BLaER1 (cell line): ENCODE results near the gene KDM4C.

ENCODE experiments used
- H3K27ac ChIP-seq: shearing (Covaris generic); formaldehyde crosslinking; 2 replicates; pipeline ENCODE4 v1.8.1; 2022
- H3K27me3 ChIP-seq: shearing (Covaris generic); formaldehyde crosslinking; 2 replicates; pipeline ENCODE4 v1.8.1; 2022
- H3K36me3 ChIP-seq: shearing (Covaris generic); formaldehyde crosslinking; 2 replicates; pipeline ENCODE4 v1.8.1; 2022
- H3K4me1 ChIP-seq: shearing (Covaris generic); formaldehyde crosslinking; 2 replicates; pipeline ENCODE4 v1.8.1; 2022
- H3K4me2 ChIP-seq: shearing (Covaris generic); formaldehyde crosslinking; 2 replicates; pipeline ENCODE4 v1.8.1; 2022
- H3K4me3 ChIP-seq: shearing (Covaris generic); formaldehyde crosslinking; 2 replicates; pipeline ENCODE4 v1.8.1; 2022
- H3K9ac ChIP-seq: shearing (Covaris generic); formaldehyde crosslinking; 2 replicates; pipeline ENCODE4 v1.8.1; 2022
- H3K9me3 ChIP-seq: shearing (Covaris generic); formaldehyde crosslinking; 2 replicates; pipeline ENCODE4 v1.8.1; 2022
- H4K20me1 ChIP-seq: shearing (Covaris generic); formaldehyde crosslinking; 2 replicates; pipeline ENCODE4 v1.8.1; 2022
- Cebpa-rat ChIP-seq: shearing (Covaris generic); IDR thresholded peaks from 2 replicates; pipeline ENCODE4 v1.8.1; 2022

The KDM4C gene

DNA sequence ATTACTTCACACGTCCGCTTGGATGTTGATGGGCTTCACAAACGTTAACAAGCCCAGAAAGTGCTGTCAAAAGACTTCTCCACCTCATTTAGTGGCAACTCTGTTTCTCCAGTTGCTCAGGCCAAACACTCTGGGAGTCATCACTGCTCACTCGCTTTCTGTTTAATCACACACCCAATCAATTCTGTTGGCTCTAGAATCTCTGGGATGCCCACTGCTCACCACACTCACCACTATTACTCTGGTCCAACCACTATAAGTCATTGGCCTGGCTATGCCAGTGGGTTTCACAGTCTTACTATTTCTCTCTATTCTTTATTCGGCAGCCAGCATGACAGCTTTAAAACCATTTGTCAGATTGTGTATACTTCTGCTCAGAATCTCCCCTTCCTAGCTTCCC is 163.5 kb downstream of the KDM4C start:
- no peaks in the 10 kb centered on the region for H3K4me1 ChIP-seq
- H4K20me1 ChIP-seq = peaks cover 29% of the 10 kb centered on the region
- H3K27me3 ChIP-seq = no peaks in the 10 kb centered on the region
- peaks cover 33% of the 10 kb centered on the region for H3K9me3 ChIP-seq
- no peak overlapping the region for H3K4me2 ChIP-seq
- H3K36me3 ChIP-seq = peaks cover 72% of the 10 kb centered on the region
- H3K4me3 ChIP-seq = no peak overlapping the region
- no peak for TF ChIP-seq Cebpa-rat
- no peak overlapping the region for H3K27ac ChIP-seq
- H3K9ac ChIP-seq = no peak overlapping the region

DNA sequence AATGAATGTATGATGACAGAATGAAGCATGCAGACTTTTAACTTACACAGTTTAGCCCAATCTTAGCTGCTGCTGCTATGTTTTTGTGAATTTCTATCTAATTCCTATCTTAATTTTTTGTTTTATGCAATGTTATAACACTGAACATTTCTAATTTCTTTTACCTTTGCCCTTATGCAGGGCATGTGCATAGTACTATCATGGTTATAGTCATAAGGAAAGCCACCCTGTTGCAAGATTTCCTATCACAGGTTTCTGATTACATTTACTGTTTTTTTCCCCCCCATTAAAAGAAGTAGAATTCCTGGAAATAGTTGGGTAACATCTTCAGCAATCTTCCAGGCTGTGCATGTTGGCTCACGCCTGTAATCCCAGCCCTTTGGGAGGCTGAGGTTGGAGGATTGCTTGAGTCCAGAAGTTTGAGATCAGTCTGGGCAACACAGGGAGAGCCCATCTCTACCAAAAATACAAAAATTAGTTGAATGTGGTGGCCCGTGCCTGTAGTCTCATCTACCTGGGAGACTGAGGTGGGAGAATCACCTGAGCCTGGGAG is 164.4 kb downstream of the KDM4C start:
- Histone ChIP-seq H3K27ac (no peak overlapping the region), H3K4me1 (no peaks in the 10 kb centered on the region)

DNA sequence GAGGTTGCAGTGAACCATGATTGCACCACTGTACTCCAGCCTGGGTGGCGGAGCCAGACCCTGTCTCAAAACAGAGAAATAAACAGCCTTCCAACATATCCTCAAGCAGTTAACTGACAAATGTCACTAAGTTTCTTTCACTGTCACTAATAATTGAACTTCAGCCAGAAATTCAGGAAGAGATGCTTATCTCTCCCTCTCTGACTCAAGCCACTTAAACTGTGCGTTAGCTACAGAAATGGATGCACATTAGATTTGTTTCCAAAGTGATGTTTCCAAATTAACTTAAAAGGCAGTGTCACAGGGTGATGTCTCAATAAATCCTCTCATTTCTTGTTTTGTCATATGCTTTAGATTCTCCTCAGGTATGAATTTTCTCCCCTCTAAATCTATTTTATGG is 164.9 kb downstream of the KDM4C start:
- Histone ChIP-seq H3K27ac (no peak overlapping the region), H3K36me3 (peaks cover 71% of the 10 kb centered on the region), H3K9me3 (peaks cover 26% of the 10 kb centered on the region), H3K4me3 (no peak overlapping the region), H3K9ac (no peak overlapping the region), H3K27me3 (no peaks in the 10 kb centered on the region), H3K4me2 (no peak overlapping the region), H4K20me1 (peaks cover 34% of the 10 kb centered on the region), H3K4me1 (no peaks in the 10 kb centered on the region)
- no peak for TF ChIP-seq Cebpa-rat

More for the DNA sequence above, 164.4 kb downstream of the KDM4C start:
- H3K9ac ChIP-seq = no peak overlapping the region
- H3K4me3 ChIP-seq = no peak overlapping the region
- H3K27me3 ChIP-seq = no peaks in the 10 kb centered on the region
- H3K4me2 ChIP-seq = no peak overlapping the region
- TF ChIP-seq Cebpa-rat = no peak
- peaks cover 71% of the 10 kb centered on the region for H3K36me3 ChIP-seq
- peaks cover 31% of the 10 kb centered on the region for H3K9me3 ChIP-seq
- peaks cover 33% of the 10 kb centered on the region for H4K20me1 ChIP-seq

DNA sequence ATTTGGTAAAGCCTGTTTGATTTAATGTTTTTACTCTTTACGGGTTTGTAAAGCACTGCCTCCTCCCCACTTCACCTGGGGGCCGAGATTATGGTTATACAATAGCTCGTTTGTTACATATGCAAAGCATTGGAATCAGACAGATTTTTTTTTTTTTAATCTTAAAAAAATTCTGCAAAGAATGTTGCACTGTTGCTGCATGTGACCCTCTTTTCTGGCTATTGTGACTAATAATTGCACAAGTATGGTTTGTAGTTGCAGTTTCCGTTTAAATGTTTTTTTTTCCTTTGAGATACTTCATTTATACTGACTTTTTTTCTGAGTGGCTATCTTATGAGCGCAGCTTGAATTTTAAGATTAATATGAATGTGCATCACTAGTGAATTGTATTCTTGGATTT is 165.3 kb downstream of the KDM4C start:
- TF ChIP-seq Cebpa-rat = no peak
- H3K4me2 ChIP-seq = no peak overlapping the region
- H3K36me3 ChIP-seq = peaks cover 68% of the 10 kb centered on the region
- peaks cover 34% of the 10 kb centered on the region for H4K20me1 ChIP-seq
- no peak overlapping the region for H3K27ac ChIP-seq
- H3K9me3 ChIP-seq = peaks cover 22% of the 10 kb centered on the region
- H3K4me3 ChIP-seq = no peak overlapping the region
- no peaks in the 10 kb centered on the region for H3K27me3 ChIP-seq
- H3K4me1 ChIP-seq = no peaks in the 10 kb centered on the region
- H3K9ac ChIP-seq = no peak overlapping the region

DNA sequence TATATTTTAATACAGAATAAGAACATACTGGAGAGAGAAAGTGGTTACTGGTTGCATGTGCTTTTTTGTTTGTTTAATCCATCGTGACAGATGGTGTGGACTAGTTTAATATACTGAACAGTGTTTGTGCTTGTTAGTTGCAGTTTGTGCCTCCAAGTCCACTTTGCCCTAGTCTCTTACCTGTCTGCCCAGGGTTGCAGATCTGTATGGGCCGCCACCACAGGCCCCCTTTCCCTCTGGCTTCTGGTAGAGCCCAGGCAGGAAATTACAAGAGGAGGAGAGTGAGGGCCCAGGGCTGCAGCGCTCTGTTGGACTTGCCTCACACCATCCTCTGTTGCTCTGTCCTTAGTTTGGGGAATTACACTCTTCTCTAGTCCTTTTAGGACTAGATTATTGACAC is 166.4 kb downstream of the KDM4C start:
- H3K27me3 ChIP-seq = no peaks in the 10 kb centered on the region
- no peak overlapping the region for H3K9ac ChIP-seq
- H3K27ac ChIP-seq = no peak overlapping the region
- H3K4me2 ChIP-seq = no peak overlapping the region
- H4K20me1 ChIP-seq = peaks cover 45% of the 10 kb centered on the region
- peaks cover 11% of the 10 kb centered on the region for H3K9me3 ChIP-seq
- H3K36me3 ChIP-seq = peaks cover 67% of the 10 kb centered on the region
- no peaks in the 10 kb centered on the region; the same call in 1 of the 2 replicates for H3K4me1 ChIP-seq
- no peak overlapping the region for H3K4me3 ChIP-seq
- no peak for TF ChIP-seq Cebpa-rat

DNA sequence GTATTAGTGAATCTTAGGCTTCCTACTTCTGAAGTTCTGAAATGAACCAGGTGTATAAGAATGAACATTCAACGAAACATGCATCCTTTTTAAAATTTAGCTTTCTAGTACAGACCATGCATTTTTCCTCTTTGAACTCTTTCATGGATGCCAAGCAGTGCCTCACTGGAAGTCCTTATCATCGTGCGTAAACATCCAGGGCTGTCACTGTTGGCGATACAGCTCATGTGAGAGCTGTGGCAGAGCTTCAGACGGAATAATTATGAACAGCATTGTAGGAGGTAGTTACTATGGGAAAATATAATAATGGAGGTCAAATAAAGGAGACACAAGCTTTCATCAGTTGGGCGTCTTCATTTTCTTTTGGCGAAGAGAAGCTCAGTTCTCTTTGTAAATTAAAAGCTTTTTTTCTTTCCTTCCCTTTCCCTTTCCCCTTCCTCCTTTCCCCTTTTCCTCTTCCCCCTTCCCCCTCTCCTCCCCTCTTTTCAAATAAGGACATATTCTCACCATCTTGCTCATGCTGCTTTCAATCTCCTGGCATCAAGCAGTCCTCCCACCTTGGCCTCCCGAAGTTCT is 167.3 kb downstream of the KDM4C start:
- Histone ChIP-seq H3K9me3 (peaks cover 2% of the 10 kb centered on the region), H4K20me1 (peaks cover 53% of the 10 kb centered on the region), H3K9ac (no peak overlapping the region), H3K27me3 (no peaks in the 10 kb centered on the region), H3K27ac (no peak overlapping the region), H3K4me1 (no peaks in the 10 kb centered on the region; the same call in 1 of the 2 replicates), H3K4me2 (no peak overlapping the region), H3K4me3 (no peak overlapping the region), H3K36me3 (peaks cover 60% of the 10 kb centered on the region)
- TF ChIP-seq Cebpa-rat = no peak

DNA sequence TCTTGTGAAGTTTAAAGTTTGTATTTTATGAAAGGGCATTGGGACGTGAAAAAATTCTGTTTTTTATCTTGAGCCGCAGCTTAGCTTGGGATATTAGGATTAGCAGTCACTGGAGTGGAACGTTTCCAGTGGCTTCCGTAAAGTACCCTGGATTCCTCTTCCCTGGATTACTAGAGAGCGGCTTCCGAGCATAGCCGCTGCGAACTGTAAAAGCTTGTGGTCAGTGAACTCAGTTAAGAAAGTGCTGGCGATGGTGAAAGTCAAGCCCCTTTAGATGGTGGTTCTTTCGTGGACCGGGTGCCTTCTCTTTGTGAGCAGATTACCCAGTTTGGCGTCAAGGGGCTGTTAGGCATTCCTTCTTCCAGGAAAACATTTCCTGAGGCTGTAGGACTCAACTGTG is 168.1 kb downstream of the KDM4C start:
- Histone ChIP-seq H3K27ac (no peak overlapping the region), H3K27me3 (no peaks in the 10 kb centered on the region), H3K4me1 (peaks cover 2% of the 10 kb centered on the region), H3K9ac (no peak overlapping the region), H3K36me3 (peaks cover 55% of the 10 kb centered on the region), H4K20me1 (peaks cover 53% of the 10 kb centered on the region), H3K4me3 (no peak overlapping the region), H3K9me3 (no peaks in the 10 kb centered on the region), H3K4me2 (no peak overlapping the region)
- TF ChIP-seq Cebpa-rat = no peak

DNA sequence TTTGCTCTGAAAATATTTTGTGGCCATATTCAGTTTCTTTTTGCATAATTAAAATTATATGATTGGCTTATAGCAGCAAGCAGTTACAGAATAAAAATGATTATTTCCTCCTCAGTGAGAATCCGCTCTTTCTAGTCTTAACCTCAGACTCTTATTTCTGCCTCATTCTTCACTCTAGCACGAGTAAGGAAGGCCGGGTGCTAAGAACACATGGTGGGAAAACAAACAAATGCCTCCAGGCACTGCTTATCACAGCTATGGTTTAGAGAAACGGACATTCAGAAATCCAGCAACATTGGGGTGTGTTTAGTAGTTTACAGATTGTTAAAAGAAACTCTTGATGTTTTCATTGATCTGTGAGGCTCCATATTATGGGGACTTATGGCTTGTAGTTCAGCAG is 168.7 kb downstream of the KDM4C start:
- Histone ChIP-seq H3K27ac (no peak overlapping the region), H3K27me3 (no peaks in the 10 kb centered on the region), H3K9ac (no peak overlapping the region), H3K4me1 (peaks cover 8% of the 10 kb centered on the region), H3K36me3 (peaks cover 51% of the 10 kb centered on the region), H4K20me1 (peaks cover 53% of the 10 kb centered on the region), H3K4me2 (no peak overlapping the region), H3K9me3 (no peaks in the 10 kb centered on the region), H3K4me3 (no peak overlapping the region)
- TF ChIP-seq Cebpa-rat = no peak

DNA sequence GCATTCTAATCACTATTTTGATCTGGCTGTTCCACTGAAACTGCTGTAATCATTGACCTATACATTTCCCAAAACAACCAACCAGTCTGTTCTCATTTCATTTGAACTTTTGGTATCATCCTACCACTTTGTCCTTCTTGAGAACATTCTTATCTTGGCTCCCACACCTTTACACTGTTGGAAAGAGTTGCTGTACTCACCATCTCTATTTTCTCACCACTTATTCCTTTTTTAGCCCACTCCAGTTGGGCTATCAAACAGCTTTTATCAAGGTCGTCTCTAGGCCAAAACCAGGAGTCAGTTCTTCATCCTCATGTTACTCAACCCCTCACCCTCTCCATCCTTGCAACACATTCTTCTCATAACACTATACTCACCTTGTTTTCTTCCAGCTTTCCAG is 170.1 kb downstream of the KDM4C start:
- Histone ChIP-seq H4K20me1 (peaks cover 43% of the 10 kb centered on the region), H3K27ac (no peak overlapping the region), H3K27me3 (no peaks in the 10 kb centered on the region), H3K4me2 (no peak overlapping the region), H3K4me1 (peaks cover 22% of the 10 kb centered on the region), H3K9me3 (no peaks in the 10 kb centered on the region), H3K9ac (no peak overlapping the region), H3K36me3 (peaks cover 42% of the 10 kb centered on the region), H3K4me3 (no peak overlapping the region)
- TF ChIP-seq Cebpa-rat = no peak

DNA sequence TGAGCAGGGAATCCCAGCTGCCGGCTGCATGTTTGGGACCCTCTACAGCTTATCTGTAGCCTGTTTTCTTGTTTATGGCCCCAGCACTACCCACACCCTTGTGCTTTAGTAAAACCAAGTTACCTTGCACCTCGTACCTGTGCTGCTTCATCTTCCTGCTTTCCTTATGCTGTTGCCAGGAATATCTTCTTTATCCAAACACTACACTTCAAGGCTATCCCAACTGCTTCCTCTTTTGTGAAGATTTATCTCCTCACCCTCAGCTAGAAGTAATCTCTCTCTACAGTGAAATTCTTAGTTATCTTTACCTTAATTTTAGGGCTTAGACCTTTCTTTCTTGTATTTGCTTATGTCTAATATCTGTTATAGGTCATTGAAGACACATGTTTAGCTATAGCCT is 171.1 kb downstream of the KDM4C start:
- H3K36me3 ChIP-seq = peaks cover 37% of the 10 kb centered on the region
- no peaks in the 10 kb centered on the region for H3K27me3 ChIP-seq
- H3K4me1 ChIP-seq = peaks cover 32% of the 10 kb centered on the region
- no peak overlapping the region for H3K4me2 ChIP-seq
- H3K9ac ChIP-seq = no peak overlapping the region
- H4K20me1 ChIP-seq = peaks cover 37% of the 10 kb centered on the region
- no peak overlapping the region for H3K4me3 ChIP-seq
- H3K9me3 ChIP-seq = no peaks in the 10 kb centered on the region
- H3K27ac ChIP-seq = no peak overlapping the region
- no peak for TF ChIP-seq Cebpa-rat
